Mesenteric fat pad (tissue), 1 donor: Measurements from ENCODE around the gene GLTP. TPM values are rescaled to one million over a fixed set of nuclear protein-coding genes. Genes with fewer than 3 reads are reported as not detected.

Experiments used
- DNase-seq: peaks from one replicate; pipeline ENCODE4 v3.0.0-alpha.2; 2020; ENCODE audit warnings: low spot score
- microRNA-seq: library from miRNA; unstranded; fragments of <30 nt; microRNA quantifications from one replicate; pipeline ENCODE4 v1.2.0, GENCODE V29; 2020; ENCODE audit warnings: borderline number of aligned reads
- total RNA-seq: library from RNA; stranded (reverse); fragmentation: NEBNext Ultra II Directional; extraction: Animal tissue kit (Norgen Biotek cat#: 25700); gene quantifications from one replicate; pipeline ENCODE4 v1.2.1, GENCODE V29; 2021
- donor health status: DM: yes; HTN: yes; CAD: no.

The GLTP gene
- total RNA-seq, 1 donor from 2014 or later, result 31.4 TPM

GRCh38 chr12:109802828-109803227 is 77.5 kb downstream of the GLTP start:
- no peak for DNase-seq

Small RNA genes within 50 kb of the gene (microRNA-seq; reads per million reads assigned to microRNA genes)
- not detected for gene MIR4497

Other genes starting within 250 kb of the GLTP start
- gene FAM222A, start 166.7 kb downstream of the GLTP start, total RNA-seq, result 2.7 TPM
- 3.5 TPM for gene TRPV4, start 47.1 kb downstream of the GLTP start, total RNA-seq
- 8.6 TPM for gene TCHP, start 19.7 kb upstream of the GLTP start, total RNA-seq
- 54.2 TPM for gene GIT2, start 115.8 kb upstream of the GLTP start, total RNA-seq
- 29.8 TPM for gene ANKRD13A, start 118.9 kb upstream of the GLTP start, total RNA-seq
- gene C12orf76, start 168.0 kb upstream of the GLTP start, total RNA-seq, result 6.4 TPM
- 5.4 TPM for gene IFT81, start 243.8 kb upstream of the GLTP start, total RNA-seq